ENCODE results near the gene CAD.

Gene CAD

GRCh38 chr2:27198627-27199026 lies 18.5 kb upstream of the CAD start:
- no peak for DNase-seq (ENCODE audit: low read depth in 2 of 2, low spot score in 1 of 2)

GRCh38 chr2:27199241-27199640 lies 17.9 kb upstream of the CAD start:
- no peak for DNase-seq (ENCODE audit: low read depth in 2 of 2, low spot score in 1 of 2)

- no peak for DNase-seq (ENCODE audit: low read depth in 2 of 2, low spot score in 1 of 2)
These were observed 15.5 kb upstream of the CAD start for GRCh38 chr2:27201675-27202074.

- DNase-seq (ENCODE audit: low read depth in 2 of 2, low spot score in 1 of 2): no peak
These were observed 14.3 kb upstream of the CAD start for GRCh38 chr2:27202854-27203253.

GRCh38 chr2:27203741-27204140 lies 13.4 kb upstream of the CAD start:
- DNase-seq (ENCODE audit: low read depth in 2 of 2, low spot score in 1 of 2): no peak

- DNase-seq (ENCODE audit: low read depth in 2 of 2, low spot score in 1 of 2): no peak
These were observed 12.6 kb upstream of the CAD start for GRCh38 chr2:27204566-27204965.

- DNase-seq (ENCODE audit: low read depth in 2 of 2, low spot score in 1 of 2): no peak
These were observed 12.0 kb upstream of the CAD start for GRCh38 chr2:27205206-27205605.

GRCh38 chr2:27206346-27206745 lies 10.8 kb upstream of the CAD start:
- DNase-seq (ENCODE audit: low read depth in 2 of 2, low spot score in 1 of 2): no peak

- no peak for DNase-seq (ENCODE audit: low read depth in 2 of 2, low spot score in 1 of 2)
These were observed 8.6 kb upstream of the CAD start for GRCh38 chr2:27208486-27209050.

- DNase-seq (ENCODE audit: low read depth in 2 of 2, low spot score in 1 of 2): no peak
These were observed 7.4 kb upstream of the CAD start for GRCh38 chr2:27209621-27210401.

- DNase-seq (ENCODE audit: low read depth in 2 of 2, low spot score in 1 of 2): no peak
These were observed 5.8 kb upstream of the CAD start for GRCh38 chr2:27211241-27211942.

GRCh38 chr2:27211943-27212625 lies 5.1 kb upstream of the CAD start, which contains the start of the genes ATRAID and SLC5A6:
Gene ATRAID, plus strand, starts transcription at chr2:27212041. Its CDS starts 328 bp downstream, at chr2:27212369.
Gene SLC5A6, minus strand, starts transcription at chr2:27212268. Its CDS starts 4,618 bp downstream, at chr2:27207650.
- peak; percentile 68 to 80 for DNase-seq (ENCODE audit: low read depth in 2 of 2, low spot score in 1 of 2)

- DNase-seq (ENCODE audit: low read depth in 2 of 2, low spot score in 1 of 2): no peak
These were observed 4.3 kb upstream of the CAD start for GRCh38 chr2:27212626-27213471.

GRCh38 chr2:27214941-27215340 lies 2.2 kb upstream of the CAD start:
- DNase-seq (ENCODE audit: low read depth in 2 of 2, low spot score in 1 of 2): no peak

- no peak for DNase-seq (ENCODE audit: low read depth in 2 of 2, low spot score in 1 of 2)
These were observed 592 bp upstream of the CAD start for GRCh38 chr2:27216416-27217137.

- DNase-seq (ENCODE audit: low read depth in 2 of 2, low spot score in 1 of 2): no peak
These were observed 1.4 kb downstream of the CAD start for GRCh38 chr2:27218614-27219013.

GRCh38 chr2:27219091-27219490 lies 1.9 kb downstream of the CAD start:
- no peak for DNase-seq (ENCODE audit: low read depth in 2 of 2, low spot score in 1 of 2)

GRCh38 chr2:27220091-27220490 lies 2.9 kb downstream of the CAD start:
- DNase-seq (ENCODE audit: low read depth in 2 of 2, low spot score in 1 of 2): no peak

- no peak for DNase-seq (ENCODE audit: low read depth in 2 of 2, low spot score in 1 of 2)
These were observed 4.0 kb downstream of the CAD start for GRCh38 chr2:27221166-27221565.

- DNase-seq (ENCODE audit: low read depth in 2 of 2, low spot score in 1 of 2): no peak
These were observed 5.2 kb downstream of the CAD start for GRCh38 chr2:27222407-27222806.

All from stimulated activated CD8-positive, alpha-beta memory T cell treated with anti-CD3 and anti-CD28 coated beads, Interleukin-4, amount 100 ng/mL, for 4 hours (primary cell).